Endothelial cell of hepatic sinusoid (primary cell): ENCODE results near the gene AAK1.

Source experiments
- in situ Hi-C: cut with HindIII; loops from 2 replicates; pipeline ENCODE4 v1.10.0; 2017; ENCODE audit warnings: low sequenced_read_pairs

The AAK1 gene

GRCh38 chr2:69604026-69604678 is 39.4 kb downstream of the AAK1 start:
- in situ Hi-C loops, result loop anchor here (5.0 kb wide), 1 partner anchor 33 kb away; no protein-coding TSS in a partner anchor

- in situ Hi-C loops, result loop anchor here (5.0 kb wide), 1 partner anchor 34 kb away; no protein-coding TSS in a partner anchor
Observed at GRCh38 chr2:69603146-69603743, 40.3 kb downstream of the AAK1 start.

- in situ Hi-C loops, result loop anchor here (5.0 kb wide), 1 partner anchor 36 kb away; no protein-coding TSS in a partner anchor
Observed at GRCh38 chr2:69601179-69601612, 42.3 kb downstream of the AAK1 start.

GRCh38 chr2:69600425-69600824 is 43.1 kb downstream of the AAK1 start:
- in situ Hi-C loops, result loop anchor here (5.0 kb wide), 1 partner anchor 37 kb away; no protein-coding TSS in a partner anchor

- in situ Hi-C loops, result no loop called here
Observed at GRCh38 chr2:69597843-69598610, 45.5 kb downstream of the AAK1 start.

- in situ Hi-C loops, result no loop called here
Observed at GRCh38 chr2:69597105-69597504, 46.4 kb downstream of the AAK1 start.

GRCh38 chr2:69594341-69594740 is 49.2 kb downstream of the AAK1 start:
- in situ Hi-C loops, result no loop called here

- in situ Hi-C loops, result no loop called here
Observed at GRCh38 chr2:69592511-69592910, 51.0 kb downstream of the AAK1 start.

- in situ Hi-C loops, result no loop called here
Observed at GRCh38 chr2:69589973-69590652, 53.4 kb downstream of the AAK1 start.

- in situ Hi-C loops, result no loop called here
Observed at GRCh38 chr2:69588945-69589344, 54.6 kb downstream of the AAK1 start.

- in situ Hi-C loops, result no loop called here
Observed at GRCh38 chr2:69588403-69588802, 55.1 kb downstream of the AAK1 start.

GRCh38 chr2:69585855-69586555 is 57.5 kb downstream of the AAK1 start:
- in situ Hi-C loops, result no loop called here

- in situ Hi-C loops, result no loop called here
Observed at GRCh38 chr2:69584127-69584889, 59.2 kb downstream of the AAK1 start.

- in situ Hi-C loops, result no loop called here
Observed at GRCh38 chr2:69583321-69583833, 60.2 kb downstream of the AAK1 start.

GRCh38 chr2:69582582-69583176 is 60.9 kb downstream of the AAK1 start:
- in situ Hi-C loops, result no loop called here

- in situ Hi-C loops, result no loop called here
Observed at GRCh38 chr2:69581774-69582581, 61.6 kb downstream of the AAK1 start.

GRCh38 chr2:69580486-69580885 is 63.1 kb downstream of the AAK1 start:
- in situ Hi-C loops, result no loop called here

GRCh38 chr2:69579536-69579935 is 64.0 kb downstream of the AAK1 start:
- in situ Hi-C loops, result no loop called here
